Effector CD4-positive, alpha-beta T cell (primary cell): Measurements from ENCODE around the gene HOXA7.

Experiments
- DNase-seq: peaks from one replicate; pipeline ENCODE4 v3.0.0-alpha.2; 2020

Gene HOXA7

DNA sequence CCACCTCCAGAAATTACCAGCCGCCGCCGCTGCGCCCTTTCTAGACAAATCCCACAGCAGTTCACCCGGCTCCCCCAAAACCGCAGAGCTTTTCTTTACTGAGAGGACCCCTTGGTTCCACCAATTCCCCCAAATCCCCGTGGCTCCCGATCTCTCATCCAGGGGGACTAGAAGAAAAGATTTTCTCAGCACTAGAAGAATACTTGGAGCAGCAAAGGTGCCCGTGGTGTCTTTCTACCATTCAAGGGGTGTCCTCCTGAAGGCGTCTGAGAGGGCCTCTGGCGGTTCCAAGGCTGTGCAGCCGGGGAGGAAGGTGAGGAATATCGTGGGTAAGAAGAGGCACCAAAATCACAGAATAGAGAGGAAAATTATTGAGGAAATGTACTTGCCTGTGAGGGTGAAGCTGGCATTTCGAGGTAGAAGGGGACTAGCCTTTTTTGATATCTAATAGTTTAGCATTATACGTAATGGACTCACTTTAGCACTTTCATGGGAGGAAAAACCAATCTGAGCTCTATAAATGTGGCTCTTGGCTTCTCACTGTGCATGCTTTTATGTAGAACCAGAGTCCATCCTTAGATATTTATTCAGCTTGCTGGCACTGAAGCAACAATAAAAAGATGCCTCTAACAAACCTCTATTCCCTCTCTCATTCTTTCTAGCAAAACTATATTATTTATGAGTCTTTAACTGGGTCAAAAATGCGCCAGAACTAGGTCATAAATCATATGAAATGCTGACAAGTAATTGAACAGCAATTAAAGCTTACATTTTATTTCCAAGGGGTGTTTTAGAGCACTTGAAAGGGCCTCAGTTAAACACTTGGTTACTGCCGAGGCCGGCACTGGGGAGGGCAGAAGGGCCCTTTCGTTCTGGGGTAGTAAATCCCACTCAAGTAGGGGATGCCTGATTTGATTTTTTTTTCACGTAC lies 40.2 kb downstream of the HOXA7 start:
- DNase-seq, result no peak

DNA sequence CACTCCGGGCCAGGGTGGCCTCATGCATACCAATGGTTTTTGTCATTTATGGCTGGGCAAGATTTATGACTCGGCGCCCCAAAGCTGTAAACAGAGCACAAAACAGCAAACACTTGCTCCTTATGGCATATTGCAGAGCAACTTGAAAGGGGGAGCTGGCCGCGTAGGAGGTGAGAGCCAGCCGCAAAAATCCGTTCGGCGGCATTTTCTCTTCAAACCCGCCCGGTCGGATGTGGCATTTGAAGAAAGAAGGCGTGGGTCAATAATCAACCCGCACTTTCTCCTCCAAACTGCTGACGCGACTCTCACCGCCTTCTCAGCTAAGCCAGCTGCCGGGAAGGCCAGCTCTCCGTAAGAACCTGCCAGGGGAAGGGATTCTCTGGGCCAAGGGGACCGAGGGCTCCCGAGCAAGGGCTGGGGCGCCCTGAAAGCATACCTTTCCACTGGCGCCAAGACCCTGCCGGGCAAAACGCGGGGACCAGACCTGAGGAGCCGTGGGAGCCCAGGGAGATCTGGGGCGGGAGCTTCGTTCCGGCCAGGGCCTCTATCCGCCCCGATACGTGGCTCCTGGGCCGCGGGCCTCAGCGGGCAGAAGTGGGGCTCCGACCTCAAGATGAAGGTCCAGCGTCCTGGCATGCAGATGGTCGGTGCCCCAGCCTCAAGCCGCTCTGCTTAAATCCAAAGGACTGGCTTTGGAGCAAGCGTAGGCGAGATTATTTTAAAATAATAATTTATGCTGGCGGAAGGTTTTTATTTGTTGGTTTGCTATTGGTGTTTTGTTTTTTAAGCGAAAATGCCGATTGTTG lies 41.1 kb downstream of the HOXA7 start:
- no peak for DNase-seq

DNA sequence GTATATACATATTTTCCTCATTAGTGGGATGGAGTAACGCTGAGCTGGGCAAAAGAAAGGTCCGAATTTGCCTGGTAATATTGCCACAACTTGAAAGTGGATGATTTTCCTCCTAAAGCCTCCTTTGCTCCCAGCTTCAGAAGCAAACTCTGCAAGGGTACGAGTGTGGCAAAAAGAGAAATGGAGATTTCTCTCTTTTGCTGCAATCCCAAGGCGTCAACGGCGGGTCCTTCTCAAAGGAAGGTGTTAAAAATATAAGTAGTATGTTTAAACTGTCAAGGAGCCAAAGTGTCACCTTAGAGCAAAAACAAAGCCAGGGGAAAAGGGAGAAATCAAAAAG lies 41.6 kb downstream of the HOXA7 start:
- no peak for DNase-seq

DNA sequence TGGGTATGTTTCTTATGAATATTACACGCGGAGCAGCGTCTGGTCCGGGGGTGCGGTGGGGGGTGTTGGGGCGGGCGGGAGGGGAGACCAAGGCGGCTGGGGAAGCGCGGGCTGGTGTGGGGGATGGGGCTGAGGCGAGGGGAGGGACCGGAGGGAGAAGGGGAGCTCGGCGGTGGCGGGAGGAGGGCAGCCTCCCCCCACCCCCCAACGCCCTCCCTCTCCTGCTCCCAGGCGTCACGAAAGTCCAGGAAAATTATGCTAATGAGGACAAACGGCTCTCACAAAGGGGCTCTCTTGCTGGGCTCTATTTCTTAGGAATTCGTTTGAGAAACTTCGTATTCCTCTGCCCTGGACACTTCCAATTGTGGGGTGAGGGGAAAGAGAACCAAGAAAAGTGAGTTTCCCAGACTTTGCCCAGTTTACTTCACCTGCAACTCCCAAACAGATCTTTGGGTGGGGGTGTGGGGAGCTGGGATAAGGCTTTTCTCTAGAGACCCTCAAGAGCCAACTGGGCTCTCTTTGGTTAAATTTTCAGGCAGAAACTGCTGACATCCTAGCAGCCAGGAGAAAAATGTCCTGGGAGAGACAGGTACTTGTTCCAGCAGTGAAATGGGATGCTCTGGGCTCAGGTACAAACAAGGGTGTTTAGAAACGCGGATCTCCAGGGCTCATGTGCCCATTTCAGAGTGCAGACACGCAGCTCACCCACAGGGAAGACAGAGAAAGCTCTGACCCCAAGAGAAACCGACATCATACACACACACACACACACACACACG lies 42.3 kb downstream of the HOXA7 start:
- DNase-seq, result no peak

DNA sequence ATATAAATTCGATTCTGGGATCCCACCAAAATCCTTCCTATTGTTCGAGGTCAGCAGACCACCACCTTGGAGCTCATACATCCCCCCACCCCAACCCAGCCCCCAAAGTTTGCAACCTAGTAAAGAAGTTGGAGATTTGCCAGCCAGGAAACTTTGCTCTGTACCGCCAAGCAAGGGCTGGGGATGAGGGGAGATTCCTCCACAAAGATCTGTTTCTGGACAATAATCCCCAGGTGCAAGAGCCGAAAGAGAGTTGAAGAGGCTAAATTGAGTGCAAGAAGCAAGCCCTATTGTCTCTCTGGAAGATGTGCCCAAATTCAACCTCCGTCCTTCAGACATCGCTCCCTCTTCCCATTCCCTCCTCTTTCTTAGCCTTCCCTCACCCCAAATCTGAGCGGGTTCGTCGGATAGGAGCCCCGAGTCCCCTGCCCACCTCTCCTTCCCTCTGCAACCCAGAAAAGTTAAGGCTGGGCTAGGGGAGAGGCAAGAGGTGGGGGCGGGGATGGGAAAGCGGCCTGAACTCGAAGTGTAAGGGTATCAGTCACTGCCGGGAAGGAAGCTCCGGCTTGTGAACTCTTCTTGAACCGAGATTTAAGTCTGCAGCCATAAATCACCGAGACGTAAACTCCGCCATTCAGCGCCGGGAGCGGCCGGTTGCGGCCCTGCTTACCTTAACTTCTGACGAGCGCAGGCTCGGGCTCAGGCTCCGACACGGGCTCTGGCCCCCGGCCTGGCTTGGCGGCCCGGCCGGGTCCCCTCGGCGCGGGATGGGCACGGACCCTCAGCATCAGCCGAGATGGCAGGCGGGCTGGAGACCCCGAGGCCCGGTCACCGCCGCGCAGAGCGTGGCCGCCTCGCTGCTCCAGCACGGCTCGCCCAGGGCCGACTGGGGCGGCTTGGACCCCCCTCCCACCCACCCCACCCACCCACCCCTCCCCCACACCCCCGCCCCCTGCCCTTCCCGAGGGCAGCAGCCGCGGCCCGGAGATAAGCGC lies 43.2 kb downstream of the HOXA7 start:
- DNase-seq, result no peak

DNA sequence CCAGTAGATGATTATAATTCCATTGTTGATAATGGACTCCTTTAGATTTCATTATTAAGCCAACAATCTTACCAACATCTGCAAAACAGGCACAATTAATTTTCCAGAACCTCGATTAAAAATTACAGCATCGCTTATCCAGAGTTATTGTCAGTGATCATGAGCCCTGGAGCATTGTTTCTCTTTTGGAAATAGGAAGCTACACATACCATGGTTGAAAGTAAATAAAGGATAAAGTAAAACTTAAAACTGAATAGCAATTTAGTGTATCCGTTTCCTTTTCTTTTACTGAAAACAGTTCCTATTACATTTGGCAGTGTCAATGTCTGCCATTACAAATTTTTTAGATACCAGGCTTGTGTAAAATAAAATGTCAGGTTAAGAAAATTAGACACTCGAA lies 44.1 kb downstream of the HOXA7 start:
- no peak for DNase-seq

DNA sequence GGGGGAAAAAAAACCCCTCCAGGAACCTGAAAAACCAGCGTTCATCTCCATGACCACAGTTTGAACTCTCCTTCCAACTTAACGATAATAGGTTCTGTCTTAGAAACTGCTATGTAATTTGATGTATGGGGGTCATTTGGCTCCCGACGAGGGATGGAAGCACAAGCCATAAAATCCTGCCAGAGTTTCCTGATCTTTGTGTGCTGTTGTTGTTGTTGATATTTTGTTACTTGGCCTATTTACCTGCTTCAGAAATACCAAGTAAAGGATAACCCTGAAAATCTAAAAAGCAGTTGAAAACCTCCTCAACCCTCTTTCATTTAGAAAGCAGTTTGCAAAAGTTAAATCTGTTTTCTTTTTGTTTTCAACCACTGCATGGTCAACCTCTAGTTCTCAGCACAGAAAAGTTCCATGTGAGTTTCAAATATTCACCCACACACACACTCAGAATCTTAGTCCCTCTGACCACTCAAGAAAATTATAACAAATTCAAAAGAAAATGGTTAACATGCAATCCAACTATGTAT lies 44.7 kb downstream of the HOXA7 start:
- DNase-seq, result no peak

DNA sequence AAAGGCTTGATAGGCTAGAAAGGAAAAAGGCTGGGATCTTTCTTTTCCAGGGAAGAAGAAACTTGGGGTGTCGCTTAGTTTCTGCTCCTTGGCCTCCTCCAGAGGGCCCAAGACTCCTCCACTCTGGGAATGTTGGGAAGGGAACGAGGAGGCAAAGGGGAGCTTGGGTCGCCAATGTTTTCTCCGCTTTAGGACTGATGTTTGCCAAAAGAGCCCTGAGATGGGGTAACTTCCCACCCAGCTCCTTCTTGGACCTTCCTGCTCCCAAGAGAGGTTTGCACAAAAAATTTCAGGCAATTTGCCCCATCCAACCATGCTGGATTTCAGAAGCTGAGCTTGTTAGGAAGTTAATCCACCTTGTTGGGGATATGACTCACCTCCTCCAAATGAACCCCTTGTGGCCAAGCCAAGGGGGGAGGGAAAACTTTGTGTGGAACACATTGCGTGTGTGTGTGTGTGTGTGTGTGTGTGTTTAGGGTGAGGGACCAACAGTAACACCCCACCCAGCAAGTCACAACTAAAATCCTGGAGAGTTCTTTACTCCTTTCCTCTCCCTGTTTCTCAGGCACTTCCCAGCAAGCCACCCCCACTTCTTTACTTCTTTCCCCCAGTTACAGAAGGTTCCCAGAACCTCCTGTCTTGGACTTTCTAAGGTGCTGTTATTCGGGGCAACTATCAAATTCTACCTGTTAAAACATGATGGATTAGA lies 45.3 kb downstream of the HOXA7 start:
- no peak for DNase-seq

DNA sequence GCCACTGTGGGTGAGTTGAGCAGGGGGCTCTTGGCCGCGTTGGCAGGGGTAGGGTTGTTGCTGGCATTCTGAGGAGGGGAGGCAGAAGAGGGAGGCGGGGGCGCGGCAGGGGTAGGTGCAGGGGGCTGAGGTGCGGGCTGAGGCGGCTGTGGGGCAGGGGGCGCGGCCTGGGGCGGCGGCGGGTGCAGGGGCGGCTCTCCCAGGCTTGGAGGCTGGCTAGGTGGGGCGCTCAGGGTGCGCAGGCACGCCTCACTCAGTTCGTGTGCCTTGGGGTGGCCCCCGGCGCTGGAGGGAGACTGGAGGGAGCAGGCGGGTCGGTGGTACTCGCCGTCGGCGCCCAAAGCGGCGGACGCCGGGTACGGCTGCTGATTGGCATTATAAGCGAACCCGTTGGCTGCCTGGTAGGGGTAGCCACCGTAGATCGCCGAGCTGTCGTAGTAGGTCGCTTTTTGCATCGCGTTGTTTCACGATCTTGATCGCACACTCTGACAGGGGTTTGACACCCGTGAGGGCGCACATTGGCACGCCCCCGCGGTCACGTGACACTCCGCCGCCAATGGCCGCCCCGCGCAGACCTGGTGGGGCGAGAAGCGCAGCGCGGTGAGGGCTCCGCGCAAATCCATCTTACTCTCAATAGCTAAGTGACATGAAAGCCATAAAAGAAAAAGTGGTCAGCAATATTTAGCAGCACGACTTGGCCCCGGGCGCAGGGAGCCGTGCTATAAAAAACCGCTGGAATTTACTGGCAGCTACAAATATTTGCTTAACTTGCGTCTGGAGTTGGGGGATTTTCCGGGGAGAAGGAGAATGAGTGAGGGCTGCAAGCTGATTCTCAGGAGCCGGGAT lies 46.1 kb downstream of the HOXA7 start:
- DNase-seq, result no peak

DNA sequence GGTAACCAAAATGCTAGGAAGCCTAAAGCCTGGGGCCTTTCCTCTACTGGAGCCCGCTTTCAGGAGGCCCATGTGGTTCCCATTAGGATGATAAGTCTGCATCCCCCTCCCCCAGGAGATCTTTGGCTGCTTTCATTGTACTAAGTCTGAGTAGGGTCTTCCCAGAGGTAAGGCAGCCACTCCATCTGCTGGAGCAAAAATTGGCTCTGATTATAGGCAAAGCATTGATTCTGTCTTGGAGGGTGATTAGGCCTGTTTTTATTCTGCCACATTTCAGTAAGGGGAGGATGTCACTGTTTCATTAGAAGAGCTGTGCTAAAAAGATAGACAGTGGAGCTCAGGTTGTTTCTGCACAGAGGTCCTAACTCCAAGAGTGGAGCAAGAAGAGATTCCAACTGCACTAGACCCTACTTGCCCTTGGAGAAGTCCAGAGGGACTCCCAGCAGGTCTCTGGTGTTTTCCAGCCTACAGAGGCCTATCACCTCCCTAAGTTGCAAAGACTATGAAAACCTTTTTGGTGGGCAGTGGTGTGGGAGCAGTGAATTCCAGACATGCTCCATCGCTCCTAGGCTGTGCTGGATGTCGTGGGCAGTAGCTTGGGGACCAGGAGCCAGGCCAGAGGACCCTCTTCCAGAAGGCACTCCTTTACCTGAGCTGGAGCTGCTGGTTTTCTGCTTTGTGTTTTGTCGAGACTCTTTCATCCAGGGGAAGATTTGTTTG lies 46.8 kb downstream of the HOXA7 start:
- no peak for DNase-seq

DNA sequence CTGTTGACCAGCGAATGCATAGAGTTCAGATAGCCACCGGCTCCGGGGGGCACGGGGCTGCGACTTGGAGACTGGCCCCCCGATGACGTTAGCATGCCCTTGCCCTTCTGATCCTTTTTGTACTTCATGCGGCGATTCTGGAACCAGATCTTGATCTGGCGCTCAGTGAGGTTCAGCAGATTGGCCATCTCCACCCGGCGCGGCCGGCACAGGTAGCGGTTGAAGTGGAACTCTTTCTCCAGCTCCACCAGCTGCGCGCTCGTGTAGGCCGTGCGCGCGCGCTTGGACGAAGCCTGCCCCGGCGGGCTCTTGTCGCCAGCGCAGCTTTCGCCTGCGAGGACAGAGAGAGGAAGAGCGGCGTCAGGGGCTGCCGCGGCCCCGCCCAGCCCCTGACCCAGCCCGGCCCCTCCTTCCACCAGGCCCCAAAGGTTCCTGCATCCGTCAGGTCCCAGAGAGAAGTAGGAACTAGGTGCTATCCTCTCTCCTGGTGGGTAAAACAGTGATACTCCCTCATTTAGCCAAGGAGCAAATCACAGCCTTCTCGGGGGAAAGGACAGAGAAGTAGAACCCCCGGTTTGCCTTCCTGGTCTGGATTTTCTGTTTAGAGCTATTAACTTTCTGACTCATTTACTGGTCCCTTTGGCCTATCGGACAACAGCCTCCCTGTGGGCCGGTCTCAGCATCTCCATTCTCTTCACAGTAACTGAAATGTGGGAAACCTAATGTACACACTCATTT lies 47.9 kb downstream of the HOXA7 start:
- DNase-seq, result no peak

DNA sequence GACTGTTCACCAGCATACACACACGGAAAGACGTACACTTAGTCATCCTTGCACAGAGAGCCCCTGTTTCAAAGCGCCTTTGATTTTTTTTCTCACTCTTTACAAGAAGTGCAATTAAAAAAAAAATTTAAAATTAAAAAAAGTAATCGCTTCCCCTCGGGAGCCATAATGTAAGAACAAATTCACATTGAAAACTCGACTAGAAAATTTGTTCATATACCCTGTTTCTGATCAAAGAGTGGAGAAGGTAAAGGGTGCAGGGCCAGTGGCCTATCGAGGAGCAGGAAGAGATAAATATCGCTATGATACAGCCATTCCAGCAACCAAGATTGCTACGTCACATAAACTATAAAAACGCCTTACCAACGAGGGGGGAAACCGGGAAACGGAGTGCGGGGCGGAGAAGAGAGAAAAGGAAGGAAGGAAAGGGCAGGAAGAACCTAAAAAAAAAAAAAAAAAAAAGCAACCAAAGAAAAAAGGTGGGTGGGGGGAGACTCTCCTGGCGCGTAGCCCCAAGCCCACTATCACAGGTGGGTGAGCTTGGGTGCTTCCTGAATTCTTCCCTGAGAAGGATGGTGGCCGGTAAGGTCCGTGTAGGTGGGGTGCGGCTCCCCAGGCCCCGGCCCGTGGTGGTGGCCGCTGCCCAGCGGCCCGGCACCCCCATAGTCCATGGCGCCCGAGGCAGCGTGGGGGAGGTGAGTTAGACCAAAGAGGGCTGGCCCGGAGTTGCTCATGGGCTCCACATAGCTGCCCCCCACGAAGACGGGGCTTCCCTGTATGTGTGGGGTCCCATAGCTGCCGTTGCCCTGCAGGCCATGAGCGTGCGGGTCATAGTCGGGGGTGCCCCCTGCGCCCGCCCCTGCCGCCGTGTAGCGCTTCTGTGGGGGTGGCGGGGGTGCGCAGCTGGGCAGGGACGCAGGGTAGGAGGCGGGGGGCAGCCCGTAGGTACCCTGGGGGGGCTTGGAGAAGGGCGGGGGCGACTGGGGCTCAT lies 48.8 kb downstream of the HOXA7 start:
- no peak for DNase-seq

DNA sequence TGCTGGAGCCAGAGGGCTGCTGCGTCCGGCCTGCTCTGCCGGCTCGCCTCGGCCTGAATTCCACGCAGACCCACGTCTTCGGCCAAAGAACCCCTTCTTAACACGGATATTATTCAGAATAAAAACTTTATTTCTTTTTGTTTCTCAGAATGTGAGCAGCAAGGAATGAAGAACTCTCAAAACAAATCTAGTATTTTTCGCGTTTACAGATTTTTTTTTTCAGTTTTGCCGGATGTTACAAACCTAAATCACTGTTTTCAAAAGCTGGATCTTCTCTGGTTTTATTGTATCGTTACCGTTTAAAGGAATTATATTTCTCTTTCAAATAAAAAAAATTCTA lies 49.6 kb downstream of the HOXA7 start:
- no peak for DNase-seq

DNA sequence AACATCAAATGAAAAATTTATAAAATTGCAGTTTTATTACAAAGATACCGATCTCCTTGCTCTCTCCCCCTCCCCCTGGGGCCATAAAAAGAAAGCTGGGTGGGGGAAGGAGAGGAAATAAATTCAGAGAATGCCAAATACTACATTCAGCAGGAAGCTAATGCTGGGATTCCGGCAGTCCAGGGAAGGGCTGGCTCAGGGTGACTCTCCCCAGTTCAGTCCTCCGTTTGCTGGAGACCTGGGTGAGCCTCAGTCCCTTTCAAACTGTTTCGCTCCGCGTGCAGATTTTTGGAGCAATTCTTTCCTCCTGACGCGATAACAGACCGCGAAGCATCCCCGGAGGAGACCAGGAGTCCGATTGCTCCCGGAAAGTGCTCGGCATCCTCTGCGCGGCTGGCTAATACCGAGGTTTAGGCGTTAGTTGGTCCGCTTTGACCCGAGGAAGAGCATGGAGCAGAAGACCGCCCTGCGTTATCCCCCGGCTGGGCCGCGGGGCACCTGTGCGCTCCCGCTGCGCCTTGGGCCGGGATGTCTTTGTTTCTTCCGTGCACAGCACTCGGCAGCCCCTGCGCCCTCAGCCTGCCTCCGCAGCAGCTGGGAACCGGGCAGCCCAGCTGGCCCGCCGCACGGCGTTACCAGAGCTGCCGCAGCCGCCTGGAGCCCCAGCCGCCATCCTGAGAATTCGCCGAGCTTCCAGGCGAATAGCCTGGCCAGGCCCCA lies 50.1 kb downstream of the HOXA7 start:
- no peak for DNase-seq

DNA sequence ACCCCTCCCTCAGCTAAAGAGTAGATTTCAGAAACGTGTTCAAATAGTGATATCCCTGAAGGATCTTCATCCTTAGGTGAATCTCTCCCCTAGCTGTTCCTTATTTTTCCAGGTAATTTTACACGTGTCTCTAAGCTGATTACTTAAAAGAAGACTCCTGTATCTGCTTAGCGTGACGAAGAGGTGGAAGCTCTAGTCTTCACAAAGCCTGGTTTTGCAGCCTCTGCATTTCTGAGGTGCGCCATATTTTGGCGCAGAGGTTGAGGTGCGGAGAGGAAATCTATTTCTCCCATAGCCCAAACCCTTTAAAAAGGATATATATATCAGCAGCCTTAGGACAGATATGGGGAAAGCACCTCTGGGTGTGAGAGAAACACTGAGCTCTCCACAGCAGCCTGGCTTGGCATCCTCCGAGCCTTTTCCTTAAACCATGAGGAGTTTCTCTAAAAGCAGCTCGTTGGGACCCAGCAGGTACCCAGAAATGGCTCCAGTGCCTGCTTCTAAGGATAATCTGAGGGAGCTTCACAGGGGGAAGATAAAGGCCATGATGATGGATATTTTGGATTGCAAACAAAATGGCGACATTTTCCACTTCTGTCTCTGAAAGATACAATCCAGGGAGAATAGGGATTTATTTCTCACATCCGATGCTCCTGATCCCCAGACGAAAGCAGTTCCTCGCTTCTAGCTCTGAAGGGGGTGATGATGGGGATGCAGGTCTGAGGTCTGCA lies 51.0 kb downstream of the HOXA7 start:
- no peak for DNase-seq
